ENCODE results near the gene TSHR. TPM values are rescaled to one million over a fixed set of nuclear protein-coding genes. Genes with fewer than 3 reads are reported as not detected.

Gene TSHR
- total and polyA plus RNA-seq, 2 experiments from 2014 or later = 0.59 to 0.78 TPM

GRCh38 chr14:80981156-80981555 lies 25.7 kb downstream of the TSHR start:
- H3K27me3 Mint-ChIP-seq (ENCODE audit: insufficient read depth, low read depth, poor library complexity) = peaks cover 8% of the 10 kb centered on the region
- no peaks in the 10 kb centered on the region for H3K36me3 Mint-ChIP-seq (ENCODE audit: low read depth)
- Histone ChIP-seq H3K27ac (ENCODE audit: low read depth) (no peak overlapping the region), H3K27me3 (ENCODE audit: insufficient read depth) (no peaks in the 10 kb centered on the region), H3F3A (replicated peaks; ENCODE audit: low read depth) (no peaks in the 10 kb centered on the region), H4K20me1 (replicated peaks; ENCODE audit: insufficient read depth) (no peaks in the 10 kb centered on the region), H3K4me3 (no peak overlapping the region), H2AFZ (no peak overlapping the region), H3K79me2 (replicated peaks; ENCODE audit: insufficient read depth) (no peaks in the 10 kb centered on the region), H3K36me3 (ENCODE audit: insufficient read depth) (no peaks in the 10 kb centered on the region), H3K9me2 (ENCODE audit: insufficient read depth) (peaks cover 4% of the 10 kb centered on the region), H3K4me2 (no peak overlapping the region), H3K4me1 (ENCODE audit: insufficient read depth) (no peaks in the 10 kb centered on the region)
- ATAC-seq (no peak), DNase-seq (ENCODE audit: low spot score) (no peak)
- no peak overlapping the region for H3K4me3 Mint-ChIP-seq
- H3K27ac Mint-ChIP-seq = no peak overlapping the region
- no peaks in the 10 kb centered on the region for H3K4me1 Mint-ChIP-seq
- no peaks in the 10 kb centered on the region for H3K9me3 Mint-ChIP-seq
- TF ChIP-seq ZNF114 (CRISPR knock-in tag; IDR thresholded peaks at IDR 0.05) = no peak
- no peak for TF ChIP-seq JUNB (IDR thresholded peaks at IDR 0.05; ENCODE audit: unreplicated experiment)
- no peak for TF ChIP-seq EZH2phosphoT487 (IDR thresholded peaks at IDR 0.05; ENCODE audit: unreplicated experiment)
- no peak for TF ChIP-seq ZNF331 (CRISPR knock-in tag; IDR thresholded peaks at IDR 0.05; ENCODE audit: low read depth)
- no peak for TF ChIP-seq STAT1 (IDR thresholded peaks at IDR 0.05; ENCODE audit: unreplicated experiment)

GRCh38 chr14:80981673-80982072 lies 26.3 kb downstream of the TSHR start:
- H3K9me2 ChIP-seq (ENCODE audit: insufficient read depth) = peaks cover 4% of the 10 kb centered on the region
- no peaks in the 10 kb centered on the region for H3K79me2 ChIP-seq (replicated peaks; ENCODE audit: insufficient read depth)
- no peaks in the 10 kb centered on the region for H4K20me1 ChIP-seq (replicated peaks; ENCODE audit: insufficient read depth)
- no peak overlapping the region for H2AFZ ChIP-seq
- H3K27ac Mint-ChIP-seq = no peak overlapping the region
- H3K4me1 Mint-ChIP-seq = no peaks in the 10 kb centered on the region
- H3K36me3 Mint-ChIP-seq (ENCODE audit: low read depth) = no peaks in the 10 kb centered on the region
- ATAC-seq (no peak), DNase-seq (ENCODE audit: low spot score) (no peak)
- no peak overlapping the region for H3K4me2 ChIP-seq
- H3F3A ChIP-seq (replicated peaks; ENCODE audit: low read depth) = no peaks in the 10 kb centered on the region
- H3K27ac ChIP-seq (ENCODE audit: low read depth) = no peak overlapping the region
- peaks cover 4% of the 10 kb centered on the region for H3K27me3 Mint-ChIP-seq (ENCODE audit: insufficient read depth, low read depth, poor library complexity)
- no peaks in the 10 kb centered on the region for H3K36me3 ChIP-seq (ENCODE audit: insufficient read depth)
- TF ChIP-seq ZNF331 (CRISPR knock-in tag; IDR thresholded peaks at IDR 0.05; ENCODE audit: low read depth) (no peak), STAT1 (IDR thresholded peaks at IDR 0.05; ENCODE audit: unreplicated experiment) (no peak), ETS1 (IDR thresholded peaks at IDR 0.05) (no peak), NANOG (IDR thresholded peaks at IDR 0.05; ENCODE audit: borderline replicate concordance) (no peak)
- no peaks in the 10 kb centered on the region for H3K4me1 ChIP-seq (ENCODE audit: insufficient read depth)
- H3K4me3 ChIP-seq = no peak overlapping the region
- no peaks in the 10 kb centered on the region for H3K27me3 ChIP-seq (ENCODE audit: insufficient read depth)
- H3K4me3 Mint-ChIP-seq = no peak overlapping the region
- no peaks in the 10 kb centered on the region for H3K9me3 Mint-ChIP-seq

- Histone ChIP-seq H3K79me2 (replicated peaks; ENCODE audit: insufficient read depth) (no peaks in the 10 kb centered on the region), H3K4me3 (no peak overlapping the region), H3F3A (replicated peaks; ENCODE audit: low read depth) (no peaks in the 10 kb centered on the region), H3K4me2 (no peak overlapping the region), H2AFZ (no peak overlapping the region), H3K4me1 (ENCODE audit: insufficient read depth) (no peaks in the 10 kb centered on the region), H3K27me3 (ENCODE audit: insufficient read depth) (no peaks in the 10 kb centered on the region), H3K36me3 (ENCODE audit: insufficient read depth) (no peaks in the 10 kb centered on the region), H3K9me2 (ENCODE audit: insufficient read depth) (no peaks in the 10 kb centered on the region; the same call in 1 of the 2 replicates), H4K20me1 (replicated peaks; ENCODE audit: insufficient read depth) (no peaks in the 10 kb centered on the region), H3K27ac (ENCODE audit: low read depth) (no peak overlapping the region)
- Mint-ChIP-seq H3K4me3 (no peak overlapping the region), H3K9me3 (no peaks in the 10 kb centered on the region), H3K27ac (no peak overlapping the region), H3K36me3 (ENCODE audit: low read depth) (no peaks in the 10 kb centered on the region), H3K27me3 (ENCODE audit: insufficient read depth, low read depth, poor library complexity) (peaks cover 4% of the 10 kb centered on the region), H3K4me1 (no peaks in the 10 kb centered on the region)
- ATAC-seq (no peak), DNase-seq (ENCODE audit: low spot score) (no peak)
- TF ChIP-seq STAT1 (IDR thresholded peaks at IDR 0.05; ENCODE audit: unreplicated experiment) (no peak), CTCF (conservative IDR thresholded peaks at IDR 0.05; ENCODE audit: low read depth in 2 of 2) (no peak), JUNB (IDR thresholded peaks at IDR 0.05; ENCODE audit: unreplicated experiment) (no peak), REST (IDR thresholded peaks at IDR 0.05; ENCODE audit: unreplicated experiment) (no peak), ZNF331 (CRISPR knock-in tag; IDR thresholded peaks at IDR 0.05; ENCODE audit: low read depth) (no peak), ETS1 (IDR thresholded peaks at IDR 0.05) (no peak), EZH2 (IDR thresholded peaks at IDR 0.05; ENCODE audit: low read depth, unreplicated experiment) (no peak), CREB1 (CRISPR knock-in tag; IDR thresholded peaks at IDR 0.05; ENCODE audit: low read depth) (no peak)
Measured at GRCh38 chr14:80982711-80983110, 27.3 kb downstream of the TSHR start.
